Fibroblast of mammary gland (primary cell): ENCODE results near the gene PEG3.

Source experiments
- DNase-seq: peaks from one replicate; pipeline ENCODE4 v3.0.0-alpha.2; 2010; ENCODE audit warnings: low read depth
- H3K4me3 ChIP-seq: 2 replicates; pipeline ENCODE4 v1.5.1; 2011; ENCODE audit warnings: low read depth, mild to moderate bottlenecking, low read length, moderate library complexity; ENCODE audit not compliant: control insufficient read depth
- TF ChIP-seq, protein P1 (sequence below): conservative IDR thresholded peaks from 2 replicates; pipeline ENCODE4 v1.5.1; 2011; ENCODE audit warnings: low read depth, low read length, inconsistent platforms; ENCODE audit not compliant: control insufficient read depth, insufficient read depth

The PEG3 gene

DNA sequence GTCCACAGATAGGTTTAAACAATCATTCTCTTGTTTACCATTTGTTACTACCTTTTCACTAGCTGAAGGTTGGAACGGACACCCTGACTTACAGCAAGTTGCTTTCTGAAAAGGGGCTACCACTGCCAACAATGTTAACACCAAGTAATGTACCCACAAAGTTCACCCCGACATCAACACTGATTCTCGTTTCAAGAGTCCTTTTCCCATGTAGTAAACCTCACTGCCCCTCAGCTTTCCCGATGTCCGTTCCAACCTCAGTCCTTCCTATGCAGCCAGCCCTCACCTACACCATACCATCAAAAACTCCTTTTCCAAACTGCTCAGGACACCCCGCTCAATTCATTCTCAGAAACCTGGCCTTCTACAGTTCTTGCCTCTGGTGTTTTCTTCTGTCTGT, 29.0 kb downstream of the PEG3 start:
- H3K4me3 ChIP-seq: no peak overlapping the region
- TF ChIP-seq, protein P1, sequence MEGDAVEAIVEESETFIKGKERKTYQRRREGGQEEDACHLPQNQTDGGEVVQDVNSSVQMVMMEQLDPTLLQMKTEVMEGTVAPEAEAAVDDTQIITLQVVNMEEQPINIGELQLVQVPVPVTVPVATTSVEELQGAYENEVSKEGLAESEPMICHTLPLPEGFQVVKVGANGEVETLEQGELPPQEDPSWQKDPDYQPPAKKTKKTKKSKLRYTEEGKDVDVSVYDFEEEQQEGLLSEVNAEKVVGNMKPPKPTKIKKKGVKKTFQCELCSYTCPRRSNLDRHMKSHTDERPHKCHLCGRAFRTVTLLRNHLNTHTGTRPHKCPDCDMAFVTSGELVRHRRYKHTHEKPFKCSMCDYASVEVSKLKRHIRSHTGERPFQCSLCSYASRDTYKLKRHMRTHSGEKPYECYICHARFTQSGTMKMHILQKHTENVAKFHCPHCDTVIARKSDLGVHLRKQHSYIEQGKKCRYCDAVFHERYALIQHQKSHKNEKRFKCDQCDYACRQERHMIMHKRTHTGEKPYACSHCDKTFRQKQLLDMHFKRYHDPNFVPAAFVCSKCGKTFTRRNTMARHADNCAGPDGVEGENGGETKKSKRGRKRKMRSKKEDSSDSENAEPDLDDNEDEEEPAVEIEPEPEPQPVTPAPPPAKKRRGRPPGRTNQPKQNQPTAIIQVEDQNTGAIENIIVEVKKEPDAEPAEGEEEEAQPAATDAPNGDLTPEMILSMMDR: no peak
- no peak for DNase-seq

DNA sequence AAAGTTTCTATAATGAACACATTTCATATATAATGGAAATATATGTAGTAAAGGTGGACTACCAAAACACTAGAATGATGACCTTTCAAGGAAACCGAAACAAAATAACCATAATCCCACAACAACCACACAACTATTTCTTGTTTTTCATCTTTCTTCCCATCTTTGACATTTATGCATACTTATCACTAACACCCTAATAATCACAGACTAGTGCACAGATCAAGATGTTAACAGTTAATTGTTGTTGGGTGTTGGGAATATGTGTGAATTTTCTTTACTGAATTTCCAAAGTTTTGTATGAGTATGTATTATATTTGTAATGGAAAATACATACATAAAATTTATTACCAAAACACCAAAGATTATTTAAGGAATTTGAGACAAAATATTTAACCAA, 30.3 kb downstream of the PEG3 start:
- DNase-seq: no peak
- TF ChIP-seq, protein P1: no peak
- no peak overlapping the region for H3K4me3 ChIP-seq

DNA sequence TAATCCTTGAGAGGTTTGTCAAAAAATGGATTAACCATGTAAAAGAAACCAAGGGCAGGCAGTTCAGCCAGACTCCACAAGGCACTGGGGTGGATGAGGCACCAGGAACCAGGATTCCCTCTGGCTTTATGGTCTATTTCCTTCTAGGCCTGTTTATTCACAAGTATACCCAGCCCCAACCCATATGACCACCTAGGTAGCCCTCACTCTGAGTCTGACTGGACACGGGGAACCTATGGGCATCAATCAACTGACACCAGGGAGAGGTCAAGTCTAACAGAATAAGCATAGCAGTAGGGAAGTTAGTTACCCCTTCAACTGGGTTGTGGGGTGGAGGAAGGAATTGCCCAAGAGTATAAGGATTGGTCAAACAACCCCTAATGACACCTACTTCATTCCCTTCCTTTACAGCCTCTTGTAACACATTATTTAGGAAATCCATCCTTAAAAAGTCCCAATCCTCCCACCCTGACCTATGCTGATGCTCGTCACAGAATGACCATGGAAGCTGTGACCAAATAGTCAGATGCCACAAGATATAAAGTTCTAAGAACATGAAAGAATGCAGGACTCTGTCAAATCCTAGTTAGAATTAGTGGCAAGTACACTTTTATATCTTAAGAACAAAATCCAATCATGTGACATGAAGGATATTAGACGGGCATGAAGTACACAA, 31.7 kb downstream of the PEG3 start:
- no peak for DNase-seq
- H3K4me3 ChIP-seq: no peak overlapping the region
- TF ChIP-seq, protein P1: no peak

DNA sequence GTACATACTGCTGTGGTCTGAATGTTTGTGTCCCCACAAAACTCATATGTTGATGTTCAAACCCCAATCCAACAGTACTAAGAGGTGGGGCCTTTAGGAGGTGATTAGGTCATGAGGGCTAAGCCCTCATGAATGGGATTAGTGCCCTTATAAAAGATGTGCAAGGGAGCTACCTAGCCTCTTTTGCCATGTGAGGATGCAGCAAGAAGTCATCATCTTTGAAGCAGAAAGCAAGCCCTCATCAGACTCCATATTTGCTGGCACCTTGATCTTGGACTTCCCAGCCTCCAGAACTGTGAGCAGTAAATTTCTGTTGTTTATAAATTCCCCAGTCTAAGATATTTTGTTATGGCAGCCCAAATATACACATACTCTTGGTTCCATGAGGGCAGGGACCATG, 33.9 kb downstream of the PEG3 start:
- H3K4me3 ChIP-seq: no peak overlapping the region
- TF ChIP-seq, protein P1: no peak
- DNase-seq: no peak
